GM12875 (cell line): ENCODE results near the gene MRS2.
A peak's percentile ranks its signal among the peaks of the same experiment; 100 is the strongest.
"Not testable (repeated sequence)": the region's sequence is repeated elsewhere in the genome, so short reads cannot be mapped to it uniquely, and the experiment has no call there.

ENCODE experiments used
- H3K4me3 ChIP-seq: one replicate; pipeline ENCODE4 v1.5.1; 2011; ENCODE audit warnings: low read depth, low read length, control low read depth
- CTCF ChIP-seq: IDR thresholded peaks from 2 replicates; pipeline ENCODE4 v1.5.1; 2011; ENCODE audit warnings: low read depth, mild to moderate bottlenecking, control low read depth, inconsistent platforms, low read length, moderate library complexity, borderline replicate concordance; ENCODE audit not compliant: insufficient read depth

The MRS2 gene

GRCh38 chr6:24394061-24394779, 8.5 kb upstream of the MRS2 start:
- H3K4me3 ChIP-seq = no peak overlapping the region
- no peak for TF ChIP-seq CTCF

DNA sequence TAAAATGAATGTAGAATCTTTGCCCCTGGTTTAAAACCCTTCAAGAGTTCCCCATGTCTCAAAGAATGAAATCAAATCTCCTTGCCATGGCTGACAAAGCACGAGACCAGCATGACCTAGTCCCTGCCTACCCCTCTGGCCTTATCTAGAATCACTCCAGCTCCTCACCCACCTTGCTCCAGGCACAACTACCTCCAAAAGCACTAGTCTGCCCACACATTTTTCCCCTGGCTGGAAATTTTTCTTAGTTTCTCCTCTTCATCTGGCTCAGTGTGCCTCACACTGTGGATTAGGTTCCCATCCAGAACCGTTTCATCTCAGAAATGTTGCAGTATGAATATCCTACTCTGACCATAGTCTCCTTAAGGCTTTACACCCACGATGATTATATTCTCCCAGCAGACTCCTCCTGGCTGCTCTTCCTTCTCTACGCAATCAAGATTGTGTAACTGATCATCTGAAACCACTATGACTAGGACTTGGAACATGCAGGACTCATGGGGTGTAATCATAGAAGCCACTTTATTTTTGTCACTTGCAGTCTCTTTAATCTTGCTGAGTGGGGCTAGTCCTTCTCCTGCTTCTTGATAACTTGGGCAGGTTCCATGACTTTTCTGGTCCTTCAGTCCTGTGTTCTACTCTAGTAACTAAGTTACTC, 7.8 kb upstream of the MRS2 start:
- no peak overlapping the region for H3K4me3 ChIP-seq
- no peak for TF ChIP-seq CTCF

DNA sequence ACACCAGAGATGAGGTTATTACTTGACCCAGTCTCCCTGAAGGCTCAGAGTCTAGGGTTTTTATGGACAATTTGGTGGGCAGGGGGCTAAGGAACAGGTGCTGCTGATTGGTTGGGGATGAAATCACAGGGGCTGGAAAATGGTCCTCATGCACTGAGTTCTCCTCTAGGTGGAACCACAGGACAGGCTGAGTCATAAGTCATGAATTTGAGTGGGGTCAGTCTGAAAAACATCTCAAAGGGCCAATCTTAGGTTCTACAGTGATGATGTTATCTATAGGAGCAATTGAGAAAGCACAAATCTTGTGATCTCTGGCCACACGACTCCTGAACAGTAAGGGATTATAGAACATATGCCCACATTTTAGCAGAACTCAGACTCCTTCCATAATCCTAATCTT, 5.9 kb upstream of the MRS2 start:
- H3K4me3 ChIP-seq = no peak overlapping the region

GRCh38 chr6:24397631-24398030, 5.1 kb upstream of the MRS2 start:
- H3K4me3 ChIP-seq = no peak overlapping the region
- TF ChIP-seq CTCF = no peak

More for the DNA sequence above, 5.9 kb upstream of the MRS2 start:
- no peak for TF ChIP-seq CTCF

GRCh38 chr6:24400045-24401039, 2.4 kb upstream of the MRS2 start:
- H3K4me3 ChIP-seq = not testable (repeated sequence)

GRCh38 chr6:24401458-24401857, 1.3 kb upstream of the MRS2 start:
- no peak overlapping the region for H3K4me3 ChIP-seq
- no peak for TF ChIP-seq CTCF

GRCh38 chr6:24403501-24403824, 727 bp downstream of the MRS2 start:
- H3K4me3 ChIP-seq = peak overlapping the region; percentile 63
- TF ChIP-seq CTCF = no peak
